CD4-positive, alpha-beta T cell treated with Interleukin-6 for 4 hours (primary cell): ENCODE data around the gene APBA3.

Source experiments
- DNase-seq: peaks from one replicate; pipeline ENCODE4 v3.0.0-alpha.2; 2020; ENCODE audit warnings: mixed read lengths

Gene APBA3

DNA sequence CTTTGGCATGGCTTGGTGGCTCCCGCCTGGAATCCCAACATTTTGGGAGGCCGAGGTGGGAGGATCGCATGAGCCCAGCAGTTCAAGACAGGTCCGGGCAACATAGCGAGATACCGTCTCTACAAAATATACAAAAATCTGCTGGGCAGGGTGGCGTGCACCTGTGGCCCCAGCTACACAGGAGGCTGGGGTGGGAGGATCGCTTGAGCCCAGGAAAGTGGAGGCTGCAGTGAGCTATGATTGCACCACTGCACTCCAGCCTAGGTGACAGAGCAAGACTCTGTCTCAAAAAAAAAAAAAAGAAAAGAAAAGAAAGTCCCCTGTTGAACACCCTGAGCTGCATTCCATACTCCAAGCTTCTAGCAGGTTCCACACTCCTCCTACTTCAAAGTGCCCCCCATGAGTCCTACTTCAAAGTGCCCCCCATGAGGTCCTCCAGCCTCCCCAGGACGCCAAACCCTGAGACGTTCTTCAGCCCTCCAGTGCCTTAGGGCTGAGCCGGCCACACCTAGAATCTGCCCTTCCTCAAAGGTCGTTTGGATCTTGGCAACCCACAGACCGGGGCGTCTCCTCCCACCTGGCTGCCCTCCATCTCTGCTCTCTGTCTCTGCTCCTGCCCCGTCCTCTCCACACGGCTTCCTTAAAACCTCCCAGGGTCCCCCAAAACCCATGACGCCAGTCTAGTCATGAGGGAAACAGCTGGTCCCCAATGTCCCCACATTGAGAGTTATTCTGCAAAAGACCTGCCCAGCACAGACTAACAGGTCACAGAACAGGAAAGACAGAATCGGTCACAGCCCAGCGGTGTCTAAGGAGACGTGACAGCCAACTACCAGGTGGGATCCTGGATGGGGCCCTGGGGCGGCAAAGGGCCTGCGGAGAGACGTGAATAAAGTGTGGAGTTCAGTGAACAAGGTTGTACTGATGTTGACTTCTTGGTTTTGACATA, 48.6 kb downstream of the APBA3 start:
- DNase-seq: no peak

DNA sequence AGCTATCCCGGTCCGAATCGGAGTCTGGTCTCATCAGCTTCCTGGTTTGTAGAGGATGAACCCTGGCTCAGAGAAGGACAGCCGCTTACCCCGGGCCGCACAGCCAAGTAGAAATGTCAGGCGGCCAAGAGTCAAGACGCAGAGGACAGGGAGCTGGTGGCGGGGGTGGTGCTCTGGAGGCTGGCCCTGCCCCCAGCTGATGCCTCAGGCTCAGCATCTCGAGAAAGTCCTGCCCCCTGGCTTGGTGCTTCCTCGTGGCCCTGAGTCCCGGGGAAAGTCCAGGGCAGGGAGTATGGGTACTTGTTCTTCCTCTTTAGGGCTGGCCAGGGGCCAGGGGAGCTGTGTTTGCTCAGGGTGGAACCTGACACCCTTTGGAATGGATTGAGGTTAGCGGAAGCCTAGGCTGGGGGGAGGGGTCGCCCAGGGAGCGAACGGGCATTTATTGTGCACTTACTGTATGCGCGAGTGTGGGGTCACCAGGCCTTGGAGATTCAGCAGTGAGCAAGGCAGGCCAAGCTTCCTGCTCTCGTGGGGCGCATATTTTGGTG, 51.2 kb downstream of the APBA3 start:
- no peak for DNase-seq

DNA sequence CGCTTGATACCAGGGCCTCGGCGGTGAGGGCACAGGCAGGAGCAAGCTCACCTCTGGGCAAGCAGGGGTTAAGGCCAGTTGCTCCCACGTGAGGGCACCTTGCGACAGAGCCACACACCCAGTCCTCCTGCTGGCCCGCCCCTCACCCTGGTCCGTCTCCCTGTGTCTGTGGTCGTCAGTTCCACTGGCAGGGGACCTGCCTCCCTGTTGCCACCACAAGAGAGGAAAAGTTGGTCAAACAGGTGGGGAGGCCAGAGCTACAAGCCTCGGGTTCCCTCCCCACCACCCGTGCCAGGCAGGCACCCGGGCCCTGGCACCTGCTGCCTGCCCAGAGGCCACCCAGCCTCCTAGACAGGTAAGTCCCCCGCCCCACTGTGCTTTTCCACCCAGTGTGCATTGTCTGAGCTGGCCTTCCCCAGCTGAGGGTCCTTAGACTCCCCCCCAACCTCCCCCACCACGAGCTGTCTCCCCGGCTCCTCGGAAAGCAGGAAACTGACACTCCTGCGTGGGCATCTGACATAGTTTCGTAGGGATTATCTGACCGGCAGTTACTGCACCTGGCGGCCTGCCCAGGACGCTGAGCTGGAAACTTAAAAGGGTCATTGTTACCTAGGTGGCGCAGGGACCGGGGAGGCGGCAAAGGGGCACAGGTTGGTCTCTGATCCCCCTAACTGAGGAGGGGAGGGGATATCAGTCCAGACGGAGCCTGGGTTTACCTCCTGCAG, 53.1 kb downstream of the APBA3 start, which contains the start of gene TJP3:
TJP3 (plus strand) TSS at position 178 of the 725 bp plus-strand sequence. CDS start 20,049 bp downstream, outside the sequence.
- no peak for DNase-seq

DNA sequence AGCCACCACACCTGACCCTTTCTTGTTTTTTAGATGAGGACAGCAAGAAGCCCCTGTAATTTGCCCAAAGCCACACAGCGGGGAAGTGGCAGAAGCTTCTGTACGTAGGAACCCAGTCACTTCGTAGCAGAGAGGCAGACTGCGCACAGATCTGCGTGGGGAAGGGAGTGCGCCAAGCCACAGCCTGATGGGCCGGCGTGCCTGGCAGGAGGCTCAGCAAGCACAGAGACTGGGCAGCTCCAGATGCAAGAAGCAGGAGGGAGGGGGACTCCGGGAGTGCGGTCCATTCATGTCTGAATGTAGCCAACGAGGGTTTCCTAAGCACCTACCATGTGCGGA, 53.7 kb downstream of the APBA3 start:
- DNase-seq: no peak

DNA sequence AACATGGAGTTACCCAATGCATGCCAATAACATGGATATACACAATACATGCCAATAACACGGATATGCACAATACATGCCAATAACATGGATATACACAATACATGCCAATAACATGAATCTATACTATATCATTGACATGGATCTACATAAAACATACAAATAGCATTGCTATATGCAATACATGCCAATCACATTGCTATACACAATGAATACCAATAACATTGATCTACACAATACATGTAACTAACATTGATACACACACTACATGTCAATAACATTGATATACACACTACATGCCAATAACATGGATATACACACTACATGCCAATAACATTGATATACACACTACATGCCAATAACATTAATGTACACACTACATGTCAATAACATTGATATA, 60.3 kb downstream of the APBA3 start:
- DNase-seq: no peak
